ENCODE measurements around the gene TBC1D24.
A peak's percentile ranks its signal among the peaks of the same experiment; 100 is the strongest.

TBC1D24 gene

DNA sequence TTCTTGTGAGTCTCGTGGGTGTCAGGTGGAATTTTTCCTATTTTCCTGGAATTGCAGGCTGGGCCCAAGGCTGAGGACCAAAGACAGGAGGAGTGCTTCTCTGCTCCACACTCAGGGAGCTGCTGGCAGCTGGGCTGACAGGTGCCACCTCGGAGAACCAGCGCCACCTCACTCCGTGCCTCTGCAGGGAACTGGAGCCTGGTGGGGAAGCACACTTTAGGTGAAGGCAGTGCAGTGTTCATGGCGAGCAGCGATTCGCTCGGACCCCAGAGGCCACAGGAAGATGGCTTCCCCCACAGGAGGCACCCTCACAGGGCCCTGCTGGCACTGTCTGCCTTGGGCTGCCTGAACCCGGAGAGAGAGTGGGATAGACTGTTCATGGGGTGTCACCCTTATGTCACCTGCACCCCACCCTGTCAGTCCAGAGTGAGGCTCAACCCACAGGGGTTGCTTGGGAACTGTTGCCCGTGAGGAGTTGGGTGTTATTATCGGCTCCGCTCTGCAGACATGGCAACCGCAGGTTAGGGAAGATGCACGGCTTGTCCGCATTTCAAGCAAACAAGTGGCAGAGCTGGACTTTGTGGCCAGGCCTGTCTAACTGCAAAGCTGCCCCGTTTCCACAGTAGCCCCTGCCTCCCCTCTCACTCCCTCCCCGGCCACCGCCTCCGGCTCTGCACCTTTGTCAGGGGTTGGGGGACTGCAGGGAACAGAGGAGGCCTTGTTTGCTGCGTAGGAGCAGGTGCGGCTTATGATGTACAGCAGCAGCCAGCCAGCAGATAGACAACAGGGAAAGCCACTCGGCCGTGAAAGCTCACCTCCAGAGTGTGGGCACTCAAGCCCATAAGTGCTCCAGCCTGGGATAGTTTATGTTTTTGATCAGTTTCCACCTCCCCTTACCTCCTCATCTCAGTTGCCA is 15.5 kb downstream of the TBC1D24 start:
- Mint-ChIP-seq H3K4me1 (ENCODE audit: low read depth) (peaks cover 21% of the 10 kb centered on the region), H3K27me3 (no peaks in the 10 kb centered on the region), H3K36me3 (ENCODE audit: low read depth) (peaks cover 5% of the 10 kb centered on the region), H3K27ac (no peak overlapping the region), H3K9me3 (no peaks in the 10 kb centered on the region), H3K4me3 (no peak overlapping the region)
- no peak for DNase-seq

DNA sequence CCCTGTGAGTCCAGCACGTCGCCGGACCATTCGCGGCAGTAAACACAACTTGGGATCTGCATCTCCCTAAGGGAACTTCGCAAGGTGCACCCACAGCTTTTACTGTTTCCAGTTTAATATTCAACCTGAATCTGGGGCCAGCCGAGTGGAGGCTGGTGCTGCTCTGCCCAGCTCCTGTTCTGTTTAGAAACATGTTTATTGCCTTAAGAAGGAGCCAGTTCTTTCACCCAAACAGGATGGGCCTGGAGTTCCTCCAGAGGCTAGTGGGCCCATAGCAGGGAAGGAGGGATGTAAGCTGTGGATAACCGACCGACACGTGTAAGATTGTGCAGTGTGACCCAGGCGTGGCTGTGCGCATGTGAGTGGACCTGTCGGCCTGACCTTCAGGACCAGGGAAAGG is 17.4 kb downstream of the TBC1D24 start:
- H3K27ac Mint-ChIP-seq, result no peak overlapping the region
- H3K27me3 Mint-ChIP-seq, result no peaks in the 10 kb centered on the region
- DNase-seq, result no peak

DNA sequence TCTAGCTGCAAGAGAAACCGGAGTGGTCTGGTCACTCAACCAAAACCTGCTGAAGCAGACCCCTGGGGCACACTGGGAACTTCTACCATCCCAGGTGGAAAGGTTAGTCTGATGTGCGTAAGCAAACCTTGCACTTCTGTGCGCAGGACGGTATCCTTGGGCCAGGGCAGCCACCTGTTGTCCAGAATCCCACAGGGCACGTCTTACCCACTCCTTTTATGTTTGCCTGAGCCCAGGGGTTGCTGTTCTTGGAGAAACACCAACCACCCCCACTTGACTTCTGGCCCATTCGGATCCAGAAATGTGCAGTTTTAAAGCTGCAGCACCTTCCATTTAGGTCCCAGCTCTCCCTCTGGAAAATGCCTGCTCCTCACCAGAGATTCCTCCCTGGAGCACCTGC is 18.7 kb downstream of the TBC1D24 start:
- Mint-ChIP-seq H3K36me3 (ENCODE audit: low read depth) (peaks cover 33% of the 10 kb centered on the region), H3K4me1 (ENCODE audit: low read depth) (no peaks in the 10 kb centered on the region), H3K27me3 (no peaks in the 10 kb centered on the region), H3K4me3 (no peak overlapping the region), H3K9me3 (no peaks in the 10 kb centered on the region), H3K27ac (no peak overlapping the region)
- DNase-seq, result no peak

More for the DNA sequence above, 17.4 kb downstream of the TBC1D24 start:
- H3K36me3 Mint-ChIP-seq (ENCODE audit: low read depth), result peaks cover 20% of the 10 kb centered on the region
- H3K4me3 Mint-ChIP-seq, result no peak overlapping the region
- peaks cover 8% of the 10 kb centered on the region for H3K4me1 Mint-ChIP-seq (ENCODE audit: low read depth)
- H3K9me3 Mint-ChIP-seq, result no peaks in the 10 kb centered on the region

DNA sequence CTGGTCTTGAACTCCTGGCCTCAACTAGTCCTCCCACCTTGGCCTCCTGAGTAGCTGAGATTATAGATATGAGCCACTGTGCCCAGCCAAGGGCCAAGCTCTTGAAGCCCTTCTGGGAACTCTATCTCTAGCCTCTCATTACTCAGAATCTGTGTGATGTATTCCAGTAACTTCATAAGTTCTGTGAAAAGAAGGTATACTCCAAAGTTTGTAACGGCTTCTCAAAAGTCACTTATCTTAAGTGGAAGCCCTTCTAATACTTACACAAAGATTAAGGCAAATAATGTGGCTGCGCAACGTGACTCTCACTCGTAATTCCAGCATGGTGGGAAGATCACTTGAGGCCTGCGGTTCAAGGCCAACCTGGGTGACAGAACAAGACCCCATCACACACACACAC is 19.7 kb downstream of the TBC1D24 start:
- Mint-ChIP-seq H3K4me1 (ENCODE audit: low read depth) (no peaks in the 10 kb centered on the region), H3K36me3 (ENCODE audit: low read depth) (peaks cover 34% of the 10 kb centered on the region), H3K9me3 (no peaks in the 10 kb centered on the region), H3K27ac (no peak overlapping the region), H3K4me3 (no peak overlapping the region), H3K27me3 (no peaks in the 10 kb centered on the region)
- DNase-seq, result no peak

GRCh38 chr16:2495041-2495440 is 20.1 kb downstream of the TBC1D24 start:
- Mint-ChIP-seq H3K27me3 (no peaks in the 10 kb centered on the region), H3K4me1 (ENCODE audit: low read depth) (no peaks in the 10 kb centered on the region), H3K4me3 (no peak overlapping the region), H3K36me3 (ENCODE audit: low read depth) (peaks cover 34% of the 10 kb centered on the region), H3K27ac (no peak overlapping the region), H3K9me3 (no peaks in the 10 kb centered on the region)
- no peak for DNase-seq

DNA sequence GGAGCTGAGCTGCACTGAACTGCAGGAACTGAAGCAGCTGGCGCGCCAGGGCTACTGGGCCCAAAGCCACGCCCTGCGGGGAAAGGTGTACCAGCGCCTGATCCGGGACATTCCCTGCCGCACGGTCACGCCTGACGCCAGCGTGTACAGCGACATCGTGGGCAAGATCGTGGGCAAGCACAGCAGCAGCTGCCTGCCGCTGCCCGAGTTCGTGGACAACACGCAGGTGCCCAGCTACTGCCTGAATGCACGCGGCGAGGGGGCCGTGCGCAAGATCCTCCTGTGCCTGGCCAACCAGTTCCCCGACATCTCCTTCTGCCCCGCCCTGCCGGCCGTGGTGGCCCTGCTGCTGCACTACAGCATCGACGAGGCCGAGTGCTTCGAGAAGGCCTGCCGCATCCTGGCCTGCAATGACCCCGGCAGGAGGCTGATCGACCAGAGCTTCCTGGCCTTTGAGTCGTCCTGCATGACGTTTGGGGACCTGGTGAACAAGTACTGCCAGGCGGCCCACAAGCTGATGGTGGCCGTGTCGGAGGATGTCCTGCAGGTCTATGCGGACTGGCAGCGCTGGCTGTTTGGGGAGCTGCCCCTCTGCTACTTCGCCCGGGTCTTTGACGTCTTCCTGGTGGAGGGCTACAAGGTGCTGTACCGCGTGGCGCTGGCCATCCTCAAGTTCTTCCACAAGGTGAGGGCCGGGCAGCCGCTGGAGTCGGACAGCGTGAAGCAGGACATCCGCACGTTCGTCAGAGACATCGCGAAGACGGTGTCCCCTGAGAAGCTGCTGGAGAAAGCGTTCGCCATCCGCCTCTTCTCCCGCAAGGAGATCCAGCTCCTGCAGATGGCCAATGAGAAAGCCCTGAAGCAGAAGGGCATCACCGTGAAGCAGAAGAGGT is 21.5 kb downstream of the TBC1D24 start:
- Mint-ChIP-seq H3K27me3 (no peaks in the 10 kb centered on the region), H3K4me3 (no peak overlapping the region), H3K27ac (peak overlapping the region; percentile 6), H3K9me3 (no peaks in the 10 kb centered on the region), H3K36me3 (ENCODE audit: low read depth) (peaks cover 36% of the 10 kb centered on the region), H3K4me1 (ENCODE audit: low read depth) (no peaks in the 10 kb centered on the region)
- no peak for DNase-seq

DNA sequence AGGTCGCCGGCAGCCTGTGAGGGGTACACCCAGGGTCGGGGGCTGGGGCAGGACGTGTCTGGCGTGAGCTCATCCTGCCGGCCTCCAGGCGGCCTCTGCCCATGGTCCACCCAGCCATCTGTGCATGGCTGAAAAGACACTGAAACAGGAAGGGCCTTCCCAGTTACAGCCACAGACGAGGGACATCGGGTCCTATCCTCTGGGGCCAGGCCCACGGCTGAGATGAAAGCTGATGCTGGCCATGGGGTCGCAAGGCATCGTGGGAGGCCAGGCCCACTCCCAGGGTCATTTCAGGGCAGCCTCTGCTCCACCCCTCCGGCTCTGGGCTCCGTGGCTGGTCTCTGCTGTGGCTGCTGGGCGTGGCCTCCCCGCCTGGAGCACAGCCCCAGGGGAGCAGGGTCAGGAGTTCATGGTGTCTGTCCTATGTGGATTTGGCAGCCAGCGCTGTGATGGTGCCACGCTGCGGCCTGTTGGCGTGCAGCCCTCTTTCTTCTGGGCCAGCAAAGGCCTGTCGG is 22.2 kb downstream of the TBC1D24 start:
- no peaks in the 10 kb centered on the region for H3K4me1 Mint-ChIP-seq (ENCODE audit: low read depth)
- no peak for DNase-seq
- H3K4me3 Mint-ChIP-seq, result no peak overlapping the region
- no peaks in the 10 kb centered on the region for H3K27me3 Mint-ChIP-seq
- H3K9me3 Mint-ChIP-seq, result no peaks in the 10 kb centered on the region
- H3K36me3 Mint-ChIP-seq (ENCODE audit: low read depth), result peaks cover 36% of the 10 kb centered on the region
- no peak overlapping the region for H3K27ac Mint-ChIP-seq

DNA sequence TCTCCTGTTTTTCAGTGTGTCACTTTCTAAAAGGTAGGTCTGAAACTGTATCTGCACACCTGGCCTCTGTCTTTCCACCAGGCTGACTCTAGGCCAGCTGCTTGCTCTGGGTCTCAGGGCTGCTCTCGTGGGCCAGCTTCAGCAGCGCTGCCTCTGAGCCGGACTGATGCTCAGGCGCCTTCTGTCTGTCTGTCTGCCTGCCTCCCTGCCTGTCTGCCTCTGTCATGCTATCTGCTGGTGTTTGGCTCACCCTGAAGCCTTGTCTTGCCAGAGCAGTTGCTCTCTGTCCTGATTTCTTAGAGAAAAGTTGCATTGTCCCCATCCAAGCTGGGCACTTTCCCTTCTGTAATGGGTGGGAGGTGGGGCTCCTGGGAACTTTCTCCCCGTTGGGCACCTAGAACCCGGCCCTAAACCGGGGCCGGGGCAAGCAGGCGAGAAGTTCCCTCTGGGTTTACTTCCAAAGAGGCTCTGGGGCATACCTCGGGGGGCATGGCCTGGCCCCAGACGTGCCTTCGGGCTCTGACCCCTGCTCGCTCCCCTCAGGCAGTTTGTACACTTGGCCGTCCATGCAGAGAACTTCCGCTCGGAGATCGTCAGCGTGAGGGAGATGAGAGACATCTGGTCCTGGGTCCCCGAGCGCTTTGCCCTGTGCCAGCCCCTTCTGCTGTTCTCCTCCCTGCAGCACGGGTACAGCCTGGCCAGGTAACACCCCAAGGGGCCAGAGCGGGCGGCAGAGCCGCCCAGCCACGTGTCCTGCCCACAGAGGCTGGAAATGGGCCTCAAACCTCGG is 23.0 kb downstream of the TBC1D24 start:
- DNase-seq, result no peak
- Mint-ChIP-seq H3K9me3 (no peaks in the 10 kb centered on the region), H3K27me3 (no peaks in the 10 kb centered on the region), H3K4me1 (ENCODE audit: low read depth) (no peaks in the 10 kb centered on the region), H3K36me3 (ENCODE audit: low read depth) (peaks cover 36% of the 10 kb centered on the region), H3K27ac (no peak overlapping the region), H3K4me3 (no peak overlapping the region)

- no peaks in the 10 kb centered on the region for H3K4me1 Mint-ChIP-seq (ENCODE audit: low read depth)
- no peak for DNase-seq
- H3K36me3 Mint-ChIP-seq (ENCODE audit: low read depth), result peaks cover 36% of the 10 kb centered on the region
- no peak overlapping the region for H3K4me3 Mint-ChIP-seq
- no peak overlapping the region for H3K27ac Mint-ChIP-seq
- H3K27me3 Mint-ChIP-seq, result no peaks in the 10 kb centered on the region
- no peaks in the 10 kb centered on the region for H3K9me3 Mint-ChIP-seq
These were observed 23.8 kb downstream of the TBC1D24 start for GRCh38 chr16:2498531-2499253.

- Mint-ChIP-seq H3K27ac (no peak overlapping the region), H3K4me1 (ENCODE audit: low read depth) (no peaks in the 10 kb centered on the region), H3K36me3 (ENCODE audit: low read depth) (peaks cover 36% of the 10 kb centered on the region), H3K4me3 (no peak overlapping the region), H3K9me3 (no peaks in the 10 kb centered on the region), H3K27me3 (no peaks in the 10 kb centered on the region)
- no peak for DNase-seq
These were observed 24.5 kb downstream of the TBC1D24 start for GRCh38 chr16:2499454-2499853.

DNA sequence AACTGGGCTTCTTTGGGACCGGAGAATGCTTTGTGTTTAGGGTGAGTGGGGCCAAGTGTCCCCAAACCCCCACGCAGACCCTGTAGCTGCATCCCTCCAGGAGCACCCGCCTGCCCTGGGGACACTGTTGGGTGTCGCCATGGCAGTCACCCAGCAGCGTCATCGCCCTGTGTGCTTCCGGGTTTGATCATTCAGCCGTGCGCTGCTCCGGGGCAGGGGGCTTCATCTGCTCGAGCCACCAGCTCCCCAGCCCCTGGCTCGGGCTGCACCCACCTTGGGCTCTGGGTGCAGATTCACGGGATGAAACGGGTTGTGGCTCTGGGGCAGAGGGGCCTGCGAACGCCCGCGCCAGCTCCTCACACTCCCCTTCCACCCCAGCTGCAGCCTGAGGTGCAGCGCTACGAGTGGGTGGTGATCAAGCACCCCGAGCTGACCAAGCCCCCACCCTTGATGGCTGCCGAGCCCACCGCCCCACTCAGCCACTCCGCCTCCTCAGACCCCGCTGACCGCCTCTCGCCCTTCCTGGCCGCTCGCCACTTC is 25.0 kb downstream of the TBC1D24 start:
- H3K4me3 Mint-ChIP-seq, result no peak overlapping the region
- no peaks in the 10 kb centered on the region for H3K27me3 Mint-ChIP-seq
- H3K36me3 Mint-ChIP-seq (ENCODE audit: low read depth), result peaks cover 36% of the 10 kb centered on the region
- DNase-seq, result no peak
- no peak overlapping the region for H3K27ac Mint-ChIP-seq
- H3K9me3 Mint-ChIP-seq, result no peaks in the 10 kb centered on the region
- H3K4me1 Mint-ChIP-seq (ENCODE audit: low read depth), result no peaks in the 10 kb centered on the region

- Mint-ChIP-seq H3K36me3 (ENCODE audit: low read depth) (peaks cover 36% of the 10 kb centered on the region), H3K4me3 (no peak overlapping the region), H3K4me1 (ENCODE audit: low read depth) (no peaks in the 10 kb centered on the region), H3K27me3 (no peaks in the 10 kb centered on the region), H3K9me3 (no peaks in the 10 kb centered on the region), H3K27ac (no peak overlapping the region)
- DNase-seq, result no peak
These were observed 25.5 kb downstream of the TBC1D24 start for GRCh38 chr16:2500430-2500917.

DNA sequence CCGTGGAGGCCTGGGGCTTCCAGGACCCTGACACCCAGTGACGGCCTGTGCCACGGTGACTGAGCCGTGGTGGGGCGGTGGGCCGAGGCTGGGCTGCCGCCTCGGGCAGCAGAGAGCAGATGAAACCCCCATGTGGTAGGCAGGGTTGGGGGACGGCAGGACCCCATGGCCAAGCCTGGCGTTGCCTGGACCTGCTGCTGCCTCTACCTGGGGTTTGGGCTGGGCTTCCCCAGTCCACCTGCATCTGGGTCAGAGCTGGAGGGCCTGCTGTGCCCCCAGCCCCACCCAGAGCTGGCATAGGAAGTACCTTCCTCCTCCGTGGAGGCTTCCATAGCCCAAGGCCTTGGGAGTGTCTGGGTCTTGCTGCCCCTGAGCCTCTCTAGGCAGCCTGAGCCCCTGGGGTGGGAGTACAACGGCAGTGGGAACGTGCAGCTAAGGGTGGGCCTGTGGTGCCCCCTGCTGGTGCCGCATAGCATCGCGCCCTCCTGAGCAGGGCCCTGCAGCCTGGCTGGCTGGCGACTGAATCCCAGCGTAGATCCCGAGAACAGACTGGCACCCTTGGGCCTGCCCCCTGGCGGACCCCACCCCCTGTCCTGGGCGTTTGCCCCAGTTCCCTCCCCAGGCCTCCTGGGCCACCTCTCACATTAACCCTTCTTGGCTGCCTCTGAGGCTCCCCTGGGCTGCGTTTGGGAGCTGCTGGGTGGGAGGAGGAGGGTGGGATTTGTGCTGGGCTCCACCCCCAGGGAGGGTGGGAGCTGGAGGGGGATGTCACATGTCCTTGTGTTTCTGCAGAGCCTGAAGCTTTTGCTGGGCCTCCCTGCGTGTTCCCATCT is 26.2 kb downstream of the TBC1D24 start:
- no peak overlapping the region for H3K4me3 Mint-ChIP-seq
- peaks cover 29% of the 10 kb centered on the region for H3K36me3 Mint-ChIP-seq (ENCODE audit: low read depth)
- H3K27ac Mint-ChIP-seq, result no peak overlapping the region
- peak; percentile 91 for DNase-seq
- H3K4me1 Mint-ChIP-seq (ENCODE audit: low read depth), result no peaks in the 10 kb centered on the region
- no peaks in the 10 kb centered on the region for H3K27me3 Mint-ChIP-seq
- H3K9me3 Mint-ChIP-seq, result no peaks in the 10 kb centered on the region
